Uterus (tissue), 2 donors: Measurements from ENCODE around the gene NEDD4L.

Source experiments
- CTCF ChIP-seq, 4 experiments: fragments of 200-600 bp in 2 of 4; fragments of 450-650 bp in 2 of 4; sonication (generic) in 2 of 4; IDR thresholded peaks; one replicate each; pipeline ENCODE4 v1.5.1; 2016 to 2019; ENCODE audit warnings: antibody characterized with exemption in 4 of 4, mild to moderate bottlenecking in 2 of 4, moderate library complexity in 1 of 4
- POLR2A ChIP-seq, 2 donors: fragments of 450-650 bp; IDR thresholded peaks; one replicate each; pipeline ENCODE4 v1.6.1; 2016; ENCODE audit warnings: antibody characterized with exemption in 2 of 2, mild to moderate bottlenecking in 1 of 2, moderate library complexity in 1 of 2

DNA sequence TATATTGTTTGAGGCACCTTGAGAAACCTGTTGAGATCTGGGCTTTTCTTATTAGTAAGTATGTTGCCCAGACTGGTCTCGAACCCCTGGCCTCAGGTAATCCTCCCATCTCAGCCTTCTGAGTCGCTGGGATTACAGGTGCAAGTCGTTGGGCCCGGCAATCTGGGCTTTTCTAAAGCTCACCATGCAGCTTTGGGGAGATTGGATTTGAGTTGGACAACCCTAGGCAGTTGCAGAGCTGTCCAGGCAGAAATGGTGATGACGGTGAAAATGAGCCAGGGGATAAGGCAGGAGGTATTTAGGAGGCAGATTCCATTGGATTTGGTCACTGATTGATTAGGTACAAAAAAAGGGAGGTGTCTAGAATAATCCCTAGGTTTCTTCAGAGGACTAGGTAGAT lies 16.2 kb downstream of the NEDD4L start:
- TF ChIP-seq POLR2A (IDR thresholded peaks at IDR 0.05) (no peak), CTCF (IDR thresholded peaks at IDR 0.05) (no peak)
